HG03066 (cell line): ENCODE results near the gene MTNR1B.

ENCODE experiments used
- ATAC-seq: cut with Tn5 transposase; IDR thresholded peaks from one replicate; pipeline ENCODE4 v1.9.1; 2021; ENCODE audit warnings: low read depth; ENCODE audit not compliant: unreplicated experiment

The MTNR1B gene

GRCh38 chr11:92969634-92970347 lies at the start of gene MTNR1B:
TSS of gene MTNR1B (plus strand) at chr11:92969651. CDS start at chr11:92969726, 75 bp downstream.
- no peak for ATAC-seq

DNA sequence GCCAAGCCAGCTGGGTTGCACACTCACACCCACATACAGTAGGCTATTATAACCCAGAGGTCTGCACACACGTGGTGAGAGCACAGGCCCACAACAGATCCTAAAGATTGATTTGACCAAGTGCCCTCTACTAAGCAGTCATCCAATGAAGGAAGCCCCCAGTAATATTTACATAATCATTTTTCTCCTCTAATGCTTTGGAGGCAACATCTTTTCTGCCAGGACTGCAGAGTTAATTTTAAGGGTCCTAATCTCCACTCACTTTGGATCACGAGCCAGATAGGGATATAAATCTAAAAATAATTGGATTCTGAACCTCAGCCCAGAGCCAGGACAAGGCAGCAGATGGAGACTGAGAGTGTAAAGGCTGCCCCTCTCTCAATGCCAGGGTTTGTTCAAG lies 49.1 kb upstream of the MTNR1B start:
- ATAC-seq, result no peak

DNA sequence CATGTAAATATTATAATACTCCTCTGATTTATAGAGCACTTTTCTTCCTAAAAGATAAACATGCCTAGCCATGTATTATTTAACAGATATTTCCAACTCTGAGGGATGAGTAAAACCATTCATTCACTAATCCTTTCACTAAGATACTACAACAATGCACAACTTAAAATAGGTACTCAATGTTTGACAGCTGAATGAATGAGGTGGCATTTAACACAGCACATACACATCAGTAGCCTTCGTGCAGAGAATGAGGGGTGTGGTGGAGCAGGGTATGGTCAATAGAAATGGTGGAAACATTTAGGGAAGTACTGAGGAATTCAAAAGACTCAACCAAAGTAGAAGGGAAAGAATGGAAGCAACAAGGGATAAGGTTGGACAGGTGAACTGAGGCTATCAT lies 46.7 kb upstream of the MTNR1B start:
- ATAC-seq, result no peak

GRCh38 chr11:92929246-92929645 lies 40.2 kb upstream of the MTNR1B start:
- no peak for ATAC-seq

DNA sequence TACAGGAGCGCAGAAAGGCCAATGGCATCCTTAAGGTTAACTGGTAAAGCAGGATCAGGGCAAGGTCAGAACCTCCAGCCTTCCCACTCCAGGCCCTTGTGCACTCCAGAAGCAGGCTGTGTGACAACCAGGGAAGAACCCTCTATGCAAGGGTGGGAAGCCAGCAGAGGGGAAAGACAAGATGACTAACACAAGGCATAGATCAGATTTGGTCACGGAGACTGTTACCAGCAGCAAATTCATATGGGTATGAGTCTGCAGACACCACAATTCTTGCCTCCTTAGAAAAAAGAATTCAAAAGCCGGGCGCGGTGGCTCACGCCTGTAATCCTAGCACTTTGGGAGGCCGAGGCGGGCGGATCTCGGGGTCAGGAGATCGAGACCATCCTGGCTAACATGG lies 39.8 kb upstream of the MTNR1B start:
- ATAC-seq, result no peak

DNA sequence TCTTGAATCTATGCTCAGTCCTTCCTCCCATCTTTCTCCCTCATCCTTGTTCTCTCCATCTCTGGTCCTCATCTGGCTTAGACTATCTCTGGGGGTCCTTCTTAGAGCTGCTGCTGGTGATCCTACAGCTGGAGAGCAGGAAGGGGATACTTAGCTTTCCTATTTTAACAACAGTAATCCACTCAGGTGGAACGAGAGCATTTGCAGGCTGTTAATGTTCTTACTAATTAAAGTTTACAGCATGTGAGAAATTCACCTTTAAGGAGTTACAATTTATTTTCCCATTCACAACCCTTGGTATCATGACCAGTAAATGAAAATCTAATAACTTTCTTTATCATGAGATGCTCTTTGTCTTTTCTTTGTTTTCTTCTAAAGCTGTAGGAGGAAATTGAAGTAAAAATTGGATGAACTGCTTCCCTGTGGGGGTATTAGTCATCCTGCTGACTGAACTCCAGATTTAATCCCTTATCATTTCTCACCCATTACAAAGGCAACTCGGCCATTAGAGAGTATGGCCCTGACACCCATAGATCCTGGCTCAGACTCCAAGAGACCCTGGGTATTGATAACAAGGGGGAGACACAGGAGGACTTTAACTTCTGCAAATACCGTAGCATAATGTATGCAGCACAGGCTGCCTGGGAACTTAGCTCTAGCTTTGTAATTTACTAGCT lies 37.6 kb upstream of the MTNR1B start:
- ATAC-seq, result no peak

DNA sequence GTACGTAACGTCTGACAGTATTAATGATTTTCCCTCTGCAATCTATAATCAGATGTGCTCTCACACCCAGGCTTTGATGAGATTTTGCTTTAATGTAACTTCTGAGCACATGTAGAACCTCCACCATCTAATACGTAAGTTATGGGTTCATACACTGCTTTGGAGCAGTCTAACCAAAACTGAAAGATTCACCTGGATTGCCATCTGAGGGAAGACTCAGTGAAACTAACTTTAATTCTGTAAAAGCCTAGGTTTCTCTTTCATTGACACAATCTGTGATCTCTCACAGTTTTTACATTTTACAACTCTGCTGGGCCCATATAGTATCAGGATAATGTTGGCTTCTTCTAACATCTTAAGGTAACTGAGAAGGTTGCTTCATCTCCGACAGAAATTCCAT lies 30.1 kb upstream of the MTNR1B start:
- no peak for ATAC-seq

DNA sequence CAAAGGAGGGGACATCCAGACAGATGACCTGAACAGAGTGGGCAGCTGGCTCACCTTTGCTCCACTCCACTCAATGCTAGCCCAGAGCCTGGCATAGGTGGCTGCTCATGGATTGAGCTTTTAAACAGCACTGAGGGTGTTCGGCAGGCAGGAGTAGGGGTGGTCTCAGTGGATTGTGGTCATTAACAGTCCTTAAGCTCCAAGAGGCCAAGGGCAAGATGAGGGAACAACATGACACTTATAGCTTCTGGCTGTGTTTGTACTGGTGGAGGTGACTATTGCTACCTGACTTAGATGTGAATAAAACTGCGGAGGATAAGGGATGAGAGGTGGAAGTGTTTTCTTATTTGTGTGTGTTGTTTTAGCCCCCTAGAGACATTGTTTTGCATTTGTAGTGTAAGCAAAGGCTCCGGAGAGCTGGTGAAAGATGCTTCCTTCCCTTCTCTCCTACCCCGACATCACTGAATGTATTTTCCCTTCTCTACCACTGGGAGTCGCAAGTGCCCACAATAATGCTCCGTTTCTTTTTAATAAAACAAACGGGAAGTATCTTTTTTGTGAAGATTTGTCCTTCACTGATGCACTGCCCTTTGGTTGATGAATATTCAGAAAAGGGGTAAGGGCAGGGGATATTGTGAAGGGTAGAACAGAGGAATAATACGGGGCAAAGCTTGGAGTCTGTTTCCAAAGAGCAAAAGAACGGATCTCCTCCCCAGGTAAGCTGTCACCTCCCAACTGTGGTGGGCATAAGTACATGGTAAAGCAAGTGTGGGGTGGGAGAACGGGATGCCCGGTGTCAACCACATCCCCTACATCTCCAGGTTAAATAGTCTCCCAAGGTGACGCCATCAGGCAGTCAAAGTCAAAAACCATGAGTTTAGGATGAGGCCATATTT lies 27.5 kb upstream of the MTNR1B start:
- no peak for ATAC-seq

DNA sequence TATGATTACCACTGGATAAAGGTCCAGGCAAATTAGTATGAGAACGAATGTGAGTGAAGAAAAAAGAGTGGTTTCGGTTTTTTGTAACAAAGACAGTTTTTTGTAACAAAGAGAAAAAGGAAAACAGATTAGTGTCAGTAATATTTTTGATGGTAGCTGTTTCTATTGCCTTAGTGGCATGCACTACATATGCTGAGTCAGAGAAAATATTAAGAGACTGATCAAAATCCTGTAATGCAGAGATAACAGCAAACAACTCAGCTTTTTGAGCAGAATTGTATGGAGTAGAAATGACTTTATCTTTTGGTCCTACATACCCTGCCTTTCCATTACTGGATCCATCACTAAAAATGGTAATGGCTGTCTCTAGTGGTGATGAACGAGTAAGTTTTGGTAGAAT lies 22.7 kb upstream of the MTNR1B start:
- no peak for ATAC-seq

DNA sequence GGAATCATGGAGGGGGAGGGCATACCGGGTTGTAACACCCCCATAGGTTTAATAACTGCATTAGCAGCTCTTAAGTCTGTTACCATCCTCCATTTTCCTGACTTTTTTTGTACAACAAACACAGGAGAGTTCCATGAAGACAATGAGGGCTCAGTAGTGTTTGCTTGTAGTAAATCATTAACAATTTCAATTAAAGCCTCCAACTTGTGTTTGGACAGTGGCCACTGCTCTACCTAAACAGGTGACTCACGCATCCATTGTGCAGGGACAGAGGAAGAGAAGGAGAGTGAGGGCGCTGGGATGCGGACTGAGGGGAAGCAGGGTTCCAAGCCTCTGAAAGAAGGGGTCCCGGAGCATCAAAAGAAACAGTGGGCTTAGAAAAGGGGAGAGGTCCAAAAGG lies 21.3 kb upstream of the MTNR1B start:
- ATAC-seq, result no peak

- ATAC-seq, result no peak
These were observed 15.4 kb upstream of the MTNR1B start for GRCh38 chr11:92954003-92954402.

DNA sequence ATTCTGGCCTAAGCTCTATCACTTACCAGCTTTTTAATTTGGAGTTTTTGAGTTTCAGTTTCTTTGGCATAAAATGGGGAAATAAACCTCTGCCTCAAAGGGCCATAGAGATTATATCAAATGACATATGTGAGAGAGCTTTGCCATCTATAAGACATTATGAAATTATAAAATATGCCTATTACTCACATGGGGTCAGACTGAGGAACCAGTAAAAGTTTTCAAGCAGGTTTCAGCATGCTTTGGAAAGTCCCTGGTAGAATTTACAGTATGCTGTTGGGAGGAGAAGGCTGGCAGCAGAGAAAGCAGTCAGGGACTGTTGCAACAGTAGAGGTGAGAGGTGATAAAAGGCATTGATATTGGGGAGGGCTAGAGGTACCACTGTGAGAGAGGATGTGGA lies 13.6 kb upstream of the MTNR1B start:
- no peak for ATAC-seq

DNA sequence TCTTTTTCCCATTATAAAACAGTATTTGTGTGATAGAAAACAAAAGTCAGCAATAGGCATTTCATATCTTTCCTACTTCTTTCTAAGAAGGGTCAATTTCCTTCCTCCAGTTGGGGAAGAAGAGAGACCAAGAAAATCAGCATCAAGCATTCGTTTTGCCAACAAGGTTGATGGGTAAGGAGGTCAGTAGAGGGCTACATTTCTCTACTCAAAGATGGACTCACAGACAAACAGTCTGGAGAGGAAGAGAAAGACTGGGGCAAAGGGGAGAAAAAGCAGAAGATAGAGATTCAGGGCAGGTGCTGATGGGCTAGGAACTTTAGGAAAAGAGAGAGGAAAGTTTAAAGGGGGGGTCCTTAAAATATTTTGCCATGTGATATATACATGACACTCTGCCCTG lies 8.6 kb upstream of the MTNR1B start:
- ATAC-seq, result no peak

GRCh38 chr11:92962446-92962845 lies 7.0 kb upstream of the MTNR1B start:
- no peak for ATAC-seq

DNA sequence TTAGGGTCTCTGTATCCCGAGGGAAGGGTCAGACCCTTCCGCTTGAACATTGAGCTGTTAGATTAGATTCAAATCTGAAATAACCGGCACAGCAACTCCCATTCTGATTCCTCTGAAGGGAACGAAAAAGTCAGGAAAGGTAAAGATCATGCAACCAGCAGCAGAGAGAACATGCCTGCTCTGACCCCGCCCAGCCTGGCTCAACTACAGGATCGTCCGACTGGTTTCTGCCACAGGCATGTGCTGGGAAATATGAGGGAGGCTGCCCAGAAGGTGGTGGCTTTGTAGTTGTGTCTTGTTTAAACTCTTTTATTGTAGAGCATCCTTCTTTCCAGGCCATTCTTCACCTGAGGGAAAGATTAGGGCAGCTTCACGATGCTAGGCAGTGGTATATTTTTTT lies 5.0 kb upstream of the MTNR1B start:
- ATAC-seq, result no peak

GRCh38 chr11:92965196-92965595 lies 4.3 kb upstream of the MTNR1B start:
- no peak for ATAC-seq

GRCh38 chr11:92967178-92967577 lies 2.3 kb upstream of the MTNR1B start:
- no peak for ATAC-seq

DNA sequence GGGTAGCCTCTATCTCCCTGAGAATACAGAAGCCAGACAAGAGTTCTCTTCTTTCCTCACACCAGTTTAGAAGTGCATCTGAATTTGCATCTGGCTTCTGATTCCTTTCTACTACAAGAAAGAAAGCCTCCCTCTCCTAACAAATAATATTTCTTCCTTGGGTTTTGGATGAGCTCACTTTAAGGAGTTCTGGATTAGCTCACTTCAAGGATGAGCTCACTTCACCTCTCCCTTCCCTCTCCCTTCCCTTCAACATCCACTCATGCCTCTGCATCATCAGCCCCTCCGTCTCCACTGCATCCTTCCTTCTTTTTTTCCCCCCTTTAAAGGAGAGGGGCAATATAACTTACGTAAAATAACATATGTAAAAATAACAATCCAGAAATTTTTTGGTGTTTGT lies 1.6 kb upstream of the MTNR1B start:
- no peak for ATAC-seq

DNA sequence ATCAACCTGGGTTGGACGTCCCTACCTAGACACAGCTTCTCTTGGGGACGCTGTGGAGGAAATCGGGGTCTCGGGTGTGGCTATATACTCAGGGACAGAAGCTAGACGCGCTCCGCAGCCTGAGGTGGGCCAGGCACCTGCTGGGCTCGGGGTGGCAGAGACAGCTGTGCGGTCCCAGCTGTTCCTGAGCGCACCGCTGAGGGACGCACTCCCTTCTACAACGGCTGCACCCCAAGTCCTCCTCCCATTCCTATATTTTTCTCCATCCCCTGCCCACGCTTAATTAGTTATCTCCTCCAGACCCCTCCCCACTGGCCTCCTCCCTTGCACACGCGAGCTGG lies 188 bp upstream of the MTNR1B start:
- no peak for ATAC-seq

DNA sequence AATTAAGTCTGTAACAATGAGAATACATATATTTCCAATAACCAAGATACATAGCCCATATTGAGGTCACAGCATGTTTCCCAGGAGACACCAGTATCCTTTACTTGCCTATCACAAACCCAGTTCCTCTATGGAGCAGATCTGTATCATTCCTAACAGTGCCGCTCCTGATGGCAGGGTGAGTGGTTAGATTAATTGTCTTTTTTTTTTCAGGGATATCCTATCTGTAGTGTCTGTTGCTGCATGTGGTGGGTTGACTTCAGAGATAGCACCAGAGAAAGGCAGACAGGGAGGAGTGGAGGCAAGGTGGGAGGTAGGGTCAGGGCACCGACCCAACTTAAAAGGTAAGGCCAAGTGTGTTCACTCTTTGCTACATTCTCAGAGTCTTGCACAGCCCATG lies 2.8 kb downstream of the MTNR1B start:
- ATAC-seq, result no peak

- ATAC-seq, result no peak
These were observed 5.8 kb downstream of the MTNR1B start for GRCh38 chr11:92975285-92975684.

- ATAC-seq, result no peak
These were observed 7.2 kb downstream of the MTNR1B start for GRCh38 chr11:92976681-92977080.
